Measurements from ENCODE around the gene AHNAK2.

- TF ChIP-seq, protein P1, sequence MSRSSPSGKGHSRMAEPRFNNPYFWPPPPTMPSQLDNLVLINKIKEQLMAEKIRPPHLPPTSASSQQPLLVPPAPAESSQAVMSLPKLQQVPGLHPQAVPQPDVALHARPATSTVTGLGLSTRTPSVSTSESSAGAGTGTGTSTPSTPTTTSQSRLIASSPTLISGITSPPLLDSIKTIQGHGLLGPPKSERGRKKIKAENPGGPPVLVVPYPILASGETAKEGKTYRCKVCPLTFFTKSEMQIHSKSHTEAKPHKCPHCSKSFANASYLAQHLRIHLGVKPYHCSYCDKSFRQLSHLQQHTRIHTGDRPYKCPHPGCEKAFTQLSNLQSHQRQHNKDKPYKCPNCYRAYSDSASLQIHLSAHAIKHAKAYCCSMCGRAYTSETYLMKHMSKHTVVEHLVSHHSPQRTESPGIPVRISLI (tag by site-specific recombination; IDR thresholded peaks at IDR 0.05), result no peak
- TF ChIP-seq TRIM28 (IDR thresholded peaks at IDR 0.05; ENCODE audit: borderline replicate concordance, low read length), result no peak
- no peak for TF ChIP-seq ZNF660 (tag by site-specific recombination; IDR thresholded peaks at IDR 0.05)
- TF ChIP-seq ZBTB6 (tag by site-specific recombination; IDR thresholded peaks at IDR 0.05), result no peak
- TF ChIP-seq, protein P2, sequence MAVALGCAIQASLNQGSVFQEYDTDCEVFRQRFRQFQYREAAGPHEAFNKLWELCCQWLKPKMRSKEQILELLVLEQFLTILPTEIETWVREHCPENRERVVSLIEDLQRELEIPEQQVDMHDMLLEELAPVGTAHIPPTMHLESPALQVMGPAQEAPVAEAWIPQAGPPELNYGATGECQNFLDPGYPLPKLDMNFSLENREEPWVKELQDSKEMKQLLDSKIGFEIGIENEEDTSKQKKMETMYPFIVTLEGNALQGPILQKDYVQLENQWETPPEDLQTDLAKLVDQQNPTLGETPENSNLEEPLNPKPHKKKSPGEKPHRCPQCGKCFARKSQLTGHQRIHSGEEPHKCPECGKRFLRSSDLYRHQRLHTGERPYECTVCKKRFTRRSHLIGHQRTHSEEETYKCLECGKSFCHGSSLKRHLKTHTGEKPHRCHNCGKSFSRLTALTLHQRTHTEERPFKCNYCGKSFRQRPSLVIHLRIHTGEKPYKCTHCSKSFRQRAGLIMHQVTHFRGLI (tag by site-specific recombination; IDR thresholded peaks at IDR 0.05), result no peak
- no peak for TF ChIP-seq ZNF707 (tag by site-specific recombination; IDR thresholded peaks at IDR 0.05)
- no peak for TF ChIP-seq EGR2 (tag by site-specific recombination; IDR thresholded peaks at IDR 0.05; ENCODE audit: low read depth)
- TF ChIP-seq CTCF (tag by site-specific recombination; IDR thresholded peaks at IDR 0.05), result no peak
- no peak for TF ChIP-seq ZNF274 (IDR thresholded peaks at IDR 0.05; ENCODE audit: low read length)
- TF ChIP-seq ZNF274 (tag by site-specific recombination; IDR thresholded peaks at IDR 0.05; ENCODE audit: borderline replicate concordance), result no peak
- no peak for TF ChIP-seq ZFP3 (tag by site-specific recombination; IDR thresholded peaks at IDR 0.05; ENCODE audit: low read depth)
- no peak for TF ChIP-seq YY1 (tag by site-specific recombination; IDR thresholded peaks at IDR 0.05)
- no peak for TF ChIP-seq ZBTB49 (tag by site-specific recombination; IDR thresholded peaks at IDR 0.05; ENCODE audit: low read depth)
- no peak for TF ChIP-seq ZNF366 (tag by site-specific recombination; conservative IDR thresholded peaks at IDR 0.05)
- TF ChIP-seq ZNF211 (tag by site-specific recombination; IDR thresholded peaks at IDR 0.05; ENCODE audit: low read depth), result no peak
Observed at GRCh38 chr14:104996483-104996882, 18.3 kb upstream of the AHNAK2 start.

Measured in HEK293 (cell line).